Neural progenitor cell (in vitro differentiated cells): ENCODE data around the gene PPP1CB. TPM values are rescaled to one million over a fixed set of nuclear protein-coding genes. Genes with fewer than 3 reads are reported as not detected.

Experiments used
- DNase-seq: peaks from one replicate; pipeline ENCODE4 v3.0.0-alpha.2; 2016; ENCODE audit warnings: low spot score
- H2AFZ ChIP-seq: fragments of 200-600 bp; sonication (generic); replicated peaks from 2 replicates; pipeline ENCODE4 v1.6.1; 2016; ENCODE audit warnings: antibody characterized with exemption
- H3F3A ChIP-seq: fragments of 200-600 bp; sonication (generic); 2 replicates; pipeline ENCODE4 v1.6.1; 2016; ENCODE audit warnings: antibody characterized with exemption, low read depth
- H3K27ac ChIP-seq: fragments of 200-600 bp; sonication (generic); 2 replicates; pipeline ENCODE4 v1.5.1; 2016; ENCODE audit warnings: mild to moderate bottlenecking
- H3K27me3 ChIP-seq: fragments of 200-600 bp; sonication (generic); 2 replicates; pipeline ENCODE4 v1.6.1; 2016; ENCODE audit warnings: mild to moderate bottlenecking, moderate library complexity
- H3K36me3 ChIP-seq: fragments of 200-600 bp; sonication (generic); 2 replicates; pipeline ENCODE4 v1.5.1; 2016
- H3K4me1 ChIP-seq: fragments of 200-600 bp; sonication (generic); 2 replicates; pipeline ENCODE4 v1.6.1; 2016; ENCODE audit warnings: mixed run types
- H3K4me2 ChIP-seq: fragments of 200-600 bp; sonication (generic); 2 replicates; pipeline ENCODE4 v1.6.1; 2016
- H3K4me3 ChIP-seq: fragments of 200-600 bp; sonication (generic); 2 replicates; pipeline ENCODE4 v1.5.1; 2016
- H3K79me2 ChIP-seq: fragments of 200-600 bp; sonication (generic); 2 replicates; pipeline ENCODE4 v1.6.1; 2016; ENCODE audit warnings: low read depth
- H3K9ac ChIP-seq: fragments of 200-600 bp; sonication (generic); 2 replicates; pipeline ENCODE4 v1.6.1; 2016
- H3K9me3 ChIP-seq: fragments of 200-600 bp; sonication (generic); 2 replicates; pipeline ENCODE4 v1.5.1; 2016; ENCODE audit warnings: low read depth
- H4K20me1 ChIP-seq: fragments of 200-600 bp; sonication (generic); 2 replicates; pipeline ENCODE4 v1.6.1; 2016; ENCODE audit warnings: low read depth
- H3K27ac Mint-ChIP-seq: 3 replicates; pipeline ENCODE4 v1.8.0; 2021; ENCODE audit warnings: mixed read lengths
- H3K27me3 Mint-ChIP-seq: 2 replicates; pipeline ENCODE4 v1.8.0; 2022; ENCODE audit warnings: low read depth, mild to moderate bottlenecking, inconsistent platforms, moderate library complexity, mixed read lengths; ENCODE audit not compliant: insufficient read depth
- H3K36me3 Mint-ChIP-seq: 3 replicates; pipeline ENCODE4 v1.8.0; 2021; ENCODE audit warnings: mixed read lengths
- H3K4me1 Mint-ChIP-seq: 3 replicates; pipeline ENCODE4 v1.8.0; 2021; ENCODE audit warnings: mixed read lengths
- H3K4me3 Mint-ChIP-seq: 3 replicates; pipeline ENCODE4 v1.8.0; 2021; ENCODE audit warnings: mild to moderate bottlenecking, moderate library complexity, mixed read lengths
- H3K9me3 Mint-ChIP-seq: 3 replicates; pipeline ENCODE4 v1.8.0; 2020; ENCODE audit warnings: mixed read lengths
- CTCF ChIP-seq: fragments of 200-600 bp; sonication (generic); IDR thresholded peaks from 2 replicates; pipeline ENCODE4 v1.5.1; 2017; ENCODE audit warnings: antibody characterized with exemption, mild to moderate bottlenecking
- EZH2 ChIP-seq: fragments of 200-600 bp; sonication (generic); IDR thresholded peaks from 2 replicates; pipeline ENCODE4 v1.6.1; 2017; ENCODE audit warnings: antibody characterized with exemption, mild to moderate bottlenecking, moderate library complexity
- EZH2phosphoT487 ChIP-seq: fragments of 200-600 bp; sonication (generic); IDR thresholded peaks from 2 replicates; pipeline ENCODE4 v1.6.1; 2017; ENCODE audit warnings: antibody characterized with exemption
- total RNA-seq: library from RNA; depleted of rRNA; stranded (reverse); fragments of >200 nt; gene quantifications from 2 replicates; pipeline ENCODE4 v1.2.3, GENCODE V29; 2015; ENCODE audit warnings: low replicate concordance

PPP1CB gene
- total RNA-seq, 1 donor from 2014 or later, result 244 TPM

- no peak overlapping the region for H3K4me2 ChIP-seq
- no peaks in the 10 kb centered on the region for H3K79me2 ChIP-seq
- Mint-ChIP-seq H3K4me1 (peaks cover 2% of the 10 kb centered on the region), H3K9me3 (no peaks in the 10 kb centered on the region), H3K27me3 (peaks cover 5% of the 10 kb centered on the region), H3K4me3 (no peak overlapping the region), H3K27ac (no peak overlapping the region), H3K36me3 (no peaks in the 10 kb centered on the region)
- H3K27me3 ChIP-seq, result no peaks in the 10 kb centered on the region
- no peak overlapping the region for H3K4me3 ChIP-seq
- no peaks in the 10 kb centered on the region for H3F3A ChIP-seq
- H3K36me3 ChIP-seq, result no peaks in the 10 kb centered on the region
- H3K4me1 ChIP-seq, result no peaks in the 10 kb centered on the region
- H2AFZ ChIP-seq, result no peak overlapping the region
- DNase-seq, result no peak
- no peaks in the 10 kb centered on the region for H4K20me1 ChIP-seq
- TF ChIP-seq EZH2phosphoT487, result no peak
- TF ChIP-seq EZH2, result no peak
- TF ChIP-seq CTCF, result no peak
- H3K9me3 ChIP-seq, result no peaks in the 10 kb centered on the region
- H3K9ac ChIP-seq, result no peak overlapping the region
- H3K27ac ChIP-seq, result no peak overlapping the region
These were observed 21.9 kb upstream of the PPP1CB start for GRCh38 chr2:28729698-28730097.

- no peak overlapping the region for H2AFZ ChIP-seq
- no peaks in the 10 kb centered on the region for H3K9me3 Mint-ChIP-seq
- H3K27ac Mint-ChIP-seq, result no peak overlapping the region
- no peak overlapping the region for H3K27ac ChIP-seq
- no peak overlapping the region for H3K9ac ChIP-seq
- H3K27me3 ChIP-seq, result no peaks in the 10 kb centered on the region
- no peaks in the 10 kb centered on the region for H3K9me3 ChIP-seq
- no peak overlapping the region for H3K4me2 ChIP-seq
- no peaks in the 10 kb centered on the region for H3K79me2 ChIP-seq
- no peak overlapping the region for H3K4me3 ChIP-seq
- no peaks in the 10 kb centered on the region for H3K36me3 ChIP-seq
- no peaks in the 10 kb centered on the region for H3K36me3 Mint-ChIP-seq
- peaks cover 7% of the 10 kb centered on the region for H3K27me3 Mint-ChIP-seq
- H3K4me1 ChIP-seq, result no peaks in the 10 kb centered on the region
- H3F3A ChIP-seq, result no peaks in the 10 kb centered on the region
- no peaks in the 10 kb centered on the region for H4K20me1 ChIP-seq
- TF ChIP-seq EZH2phosphoT487 (no peak), CTCF (no peak), EZH2 (no peak)
- H3K4me1 Mint-ChIP-seq, result peaks cover 2% of the 10 kb centered on the region
- no peak for DNase-seq
- H3K4me3 Mint-ChIP-seq, result no peak overlapping the region
These were observed 20.9 kb upstream of the PPP1CB start for GRCh38 chr2:28730641-28731146.

GRCh38 chr2:28735511-28735910 is 16.1 kb upstream of the PPP1CB start:
- Histone ChIP-seq H3K79me2 (no peaks in the 10 kb centered on the region), H3K36me3 (no peaks in the 10 kb centered on the region), H3F3A (no peaks in the 10 kb centered on the region), H4K20me1 (no peaks in the 10 kb centered on the region), H2AFZ (no peak overlapping the region), H3K4me3 (no peak overlapping the region), H3K4me1 (no peaks in the 10 kb centered on the region), H3K27ac (no peak overlapping the region), H3K9me3 (no peaks in the 10 kb centered on the region), H3K9ac (no peak overlapping the region), H3K27me3 (no peaks in the 10 kb centered on the region), H3K4me2 (no peak overlapping the region)
- Mint-ChIP-seq H3K27me3 (peaks cover 7% of the 10 kb centered on the region), H3K4me1 (no peaks in the 10 kb centered on the region), H3K36me3 (peaks cover 12% of the 10 kb centered on the region), H3K4me3 (no peak overlapping the region), H3K27ac (no peak overlapping the region), H3K9me3 (peaks cover 27% of the 10 kb centered on the region)
- no peak for TF ChIP-seq EZH2
- no peak for TF ChIP-seq EZH2phosphoT487
- TF ChIP-seq CTCF, result no peak
- no peak for DNase-seq
